H1 (cell line): ENCODE results near the gene RPLP2. TPM values are rescaled to one million over a fixed set of nuclear protein-coding genes. Genes with fewer than 3 reads are reported as not detected.

Experiments
- CTCF ChIA-PET: fragments of 300-600 bp; sonication (Branson Sonifier 250); formaldehyde crosslinking; loops from one replicate; lab custom pipeline; 2021; ENCODE audit not compliant: partially characterized antibody; lab: Charles Lee
- POLR2A ChIA-PET: fragments of 300-600 bp; sonication (Branson Sonifier 250); formaldehyde crosslinking; loops from one replicate; lab custom pipeline; 2021; ENCODE audit warnings: inconsistent platforms; ENCODE audit not compliant: partially characterized antibody; lab: Charles Lee
- DNase-seq, 2 experiments: peaks; one replicate each; pipeline versions ENCODE4 v3.0.0 to v3.0.0-alpha.2; 2010 to 2022; ENCODE audit warnings: low spot score in 2 of 2, low read depth in 1 of 2, mixed read lengths in 1 of 2
- FAIRE-seq: peaks from 2 replicates; lab custom pipeline; 2011; peaks lifted over from hg19 to GRCh38; lab: Jason Lieb, UNC
- H2AFZ ChIP-seq: 2 replicates; pipeline ENCODE4 v1.8.1; 2012; ENCODE audit warnings: low read length, inconsistent platforms
- H2AK5ac ChIP-seq: 2 replicates; pipeline ENCODE4 v1.6.1; 2013; ENCODE audit warnings: low read depth, low read length
- H2BK120ac ChIP-seq: replicated peaks from 2 replicates; pipeline ENCODE3; 2013; ENCODE audit warnings: low read depth, low read length, inconsistent platforms
- H2BK12ac ChIP-seq: 2 replicates; pipeline ENCODE4 v1.6.1; 2013; ENCODE audit warnings: low read depth, low read length
- H2BK15ac ChIP-seq: 2 replicates; pipeline ENCODE4 v1.6.1; 2013; ENCODE audit warnings: low read length
- H2BK20ac ChIP-seq: 2 replicates; pipeline ENCODE4 v1.6.1; 2013; ENCODE audit warnings: low read length
- H2BK5ac ChIP-seq: 2 replicates; pipeline ENCODE4 v1.6.1; 2013; ENCODE audit warnings: low read depth, low read length
- H3K14ac ChIP-seq: 2 replicates; pipeline ENCODE4 v1.6.1; 2013; ENCODE audit warnings: inconsistent platforms; ENCODE audit not compliant: insufficient read length
- H3K18ac ChIP-seq: 2 replicates; pipeline ENCODE4 v1.6.1; 2013; ENCODE audit warnings: low read length; ENCODE audit errors: extremely low read depth
- H3K23ac ChIP-seq: 2 replicates; pipeline ENCODE4 v1.6.1; 2013; ENCODE audit warnings: inconsistent platforms; ENCODE audit not compliant: insufficient read length
- H3K23me2 ChIP-seq: 2 replicates; pipeline ENCODE4 v1.6.1; 2013; ENCODE audit warnings: low read depth, low read length
- H3K27ac ChIP-seq: 2 replicates; pipeline ENCODE4 v1.6.1; 2011; ENCODE audit warnings: low read depth, low read length, inconsistent platforms
- H3K27me3 ChIP-seq, 4 experiments: replicated peaks in 1 of 4; 1 replicate in 1 of 4; 2 replicates in 3 of 4; pipeline versions ENCODE4 v1.6.1 to v1.8.1; 2011 to 2013; ENCODE audit warnings: low read length in 3 of 4, mild to moderate bottlenecking in 3 of 4, inconsistent platforms in 2 of 4, mixed read lengths in 2 of 4, moderate library complexity in 1 of 4; ENCODE audit not compliant: control insufficient read depth in 3 of 4, insufficient read depth in 3 of 4; ENCODE audit errors: extremely low read depth in 1 of 4
- H3K36me3 ChIP-seq, 4 experiments: 2 replicates each; pipeline versions ENCODE4 v1.6.1 to v1.8.1; 2011 to 2013; ENCODE audit warnings: mild to moderate bottlenecking in 4 of 4, low read length in 3 of 4, moderate library complexity in 2 of 4, control low read depth in 1 of 4, inconsistent platforms in 1 of 4; ENCODE audit not compliant: insufficient read depth in 4 of 4, control insufficient read depth in 2 of 4
- H3K4ac ChIP-seq: replicated peaks from 2 replicates; pipeline ENCODE3; 2013; ENCODE audit warnings: low read length, low read depth, mixed read lengths, inconsistent platforms; ENCODE audit not compliant: insufficient read length
- H3K4me1 ChIP-seq, 4 experiments: replicated peaks in 1 of 4; 1 replicate in 1 of 4; 2 replicates in 3 of 4; pipeline versions ENCODE4 v1.6.1 to v1.8.1; 2011 to 2013; ENCODE audit warnings: low read length in 3 of 4, inconsistent platforms in 2 of 4, mixed read lengths in 1 of 4; ENCODE audit not compliant: insufficient read depth in 4 of 4, control insufficient read depth in 3 of 4
- H3K4me2 ChIP-seq, 2 experiments: 2 replicates each; pipeline versions ENCODE4 v1.6.1 to v1.8.1; 2011 to 2013; ENCODE audit warnings: low read depth in 2 of 2, low read length in 2 of 2, control low read depth in 1 of 2, inconsistent platforms in 1 of 2, mild to moderate bottlenecking in 1 of 2; ENCODE audit not compliant: insufficient read depth in 1 of 2
- H3K4me3 ChIP-seq, 4 experiments: fragments of 200-600, 300-600 bp in 1 of 4; sonication (generic), shearing (Covaris generic), sonication (Bioruptor Twin) in 1 of 4; 2 replicates each; pipeline versions ENCODE4 v1.5.1 to v1.8.1; 2011 to 2016; ENCODE audit warnings: low read length in 4 of 4, low read depth in 3 of 4, control low read depth in 2 of 4, inconsistent platforms in 2 of 4, mild to moderate bottlenecking in 2 of 4, mixed read lengths in 1 of 4, moderate library complexity in 1 of 4; ENCODE audit not compliant: insufficient read depth in 2 of 4; ENCODE audit errors: extremely low read depth in 1 of 4
- H3K56ac ChIP-seq: replicated peaks from 2 replicates; pipeline ENCODE3; 2013; ENCODE audit warnings: low read depth, mild to moderate bottlenecking, mixed read lengths, low read length, inconsistent platforms; ENCODE audit not compliant: insufficient read length
- H3K79me1 ChIP-seq: 2 replicates; pipeline ENCODE4 v1.6.1; 2013; ENCODE audit warnings: low read depth, low read length, control low read depth
- H3K79me2 ChIP-seq, 2 experiments: 2 replicates each; pipeline versions ENCODE4 v1.6.1 to v1.8.1; 2012 to 2013; ENCODE audit warnings: low read length in 2 of 2, mild to moderate bottlenecking in 2 of 2, inconsistent platforms in 1 of 2; ENCODE audit not compliant: insufficient read depth in 2 of 2, control insufficient read depth in 1 of 2
- H3K9ac ChIP-seq, 4 experiments: replicated peaks in 1 of 4; 1 replicate in 1 of 4; 2 replicates in 3 of 4; pipeline versions ENCODE4 v1.6.1 to v1.8.1; 2011 to 2013; ENCODE audit warnings: low read depth in 3 of 4, low read length in 3 of 4, control low read depth in 2 of 4, mild to moderate bottlenecking in 2 of 4, moderate library complexity in 2 of 4, inconsistent platforms in 1 of 4; ENCODE audit errors: extremely low read depth in 1 of 4
- H3K9me3 ChIP-seq, 2 experiments: 2 replicates each; pipeline versions ENCODE4 v1.6.1 to v1.8.1; 2012 to 2013; ENCODE audit warnings: mild to moderate bottlenecking in 2 of 2, moderate library complexity in 2 of 2, control low read depth in 1 of 2, inconsistent platforms in 1 of 2, low read depth in 1 of 2, low read length in 1 of 2, mixed read lengths in 1 of 2; ENCODE audit not compliant: insufficient read depth in 2 of 2
- H4K20me1 ChIP-seq, 2 experiments: replicated peaks in 1 of 2; 2 replicates each; pipeline versions ENCODE3 to v1.8.1; 2011 to 2013; ENCODE audit warnings: inconsistent platforms in 2 of 2, low read length in 2 of 2, mild to moderate bottlenecking in 1 of 2; ENCODE audit not compliant: insufficient read depth in 2 of 2, control insufficient read depth in 1 of 2
- H4K5ac ChIP-seq: 2 replicates; pipeline ENCODE4 v1.6.1; 2013; ENCODE audit warnings: low read length, low read depth, mixed read lengths, inconsistent platforms; ENCODE audit not compliant: insufficient read length
- H4K8ac ChIP-seq: 2 replicates; pipeline ENCODE4 v1.8.0; 2013; ENCODE audit warnings: mild to moderate bottlenecking, moderate library complexity, low read length, inconsistent platforms; ENCODE audit not compliant: insufficient read depth; ENCODE audit errors: extremely low read depth
- H4K91ac ChIP-seq: replicated peaks from 2 replicates; pipeline ENCODE3; 2013; ENCODE audit warnings: low read length, mixed read lengths, inconsistent platforms; ENCODE audit not compliant: insufficient read length
- JUN ChIP-seq: IDR thresholded peaks from 2 replicates; pipeline ENCODE4 v1.6.1; 2011; ENCODE audit warnings: low read depth, mild to moderate bottlenecking, improper control_type of control experiment, low read length
- WGBS, 2 experiments: shearing (Covaris generic) in 1 of 2; methylation state at CpG; one replicate each; pipeline versions ENCODE4 v1.1.6 to v1.1.7; 2013 to 2015; ENCODE audit warnings: low lambda C conversion rate in 2 of 2, mixed read lengths in 2 of 2, inconsistent platforms in 1 of 2, low coverage in 1 of 2, missing lambda C conversion rate in 1 of 2; ENCODE audit not compliant: insufficient replicate concordance in 2 of 2, insufficient coverage in 1 of 2, insufficient read length in 1 of 2; ENCODE audit errors: extremely low coverage in 1 of 2, missing lambda C conversion rate in 1 of 2; 5-methylcytosine and 5-hydroxymethylcytosine counted together
- polyA plus RNA-seq, 7 experiments: library from polyadenylated mRNA; depleted of rRNA in 3 of 7; stranded (reverse) in 5 of 7; unstranded in 2 of 7; fragments of >200 nt in 5 of 7; fragments of 200-250 nt in 2 of 7; gene quantifications; 1 replicate in 5 of 7; 2 replicates in 1 of 7; 4 replicates in 1 of 7; pipeline versions ENCODE4 v1.2.1 to v1.2.3, GENCODE V29; 2011 to 2013; ENCODE audit warnings: missing spikeins in 2 of 7, mixed read lengths in 2 of 7
- total RNA-seq: library from RNA; stranded (reverse); fragmentation: NEBNext Ultra II Directional; extraction: Animal tissue kit (Norgen Biotek cat#: 25700); gene quantifications from 2 replicates; pipeline ENCODE4 v1.2.1, GENCODE V29; 2021

Gene RPLP2
- total and polyA plus RNA-seq, 2 of the 8 experiments (the other 6 are each of a cell fraction or from before 2014, with no cell fraction given): 1,789 to 2,106 TPM

DNA sequence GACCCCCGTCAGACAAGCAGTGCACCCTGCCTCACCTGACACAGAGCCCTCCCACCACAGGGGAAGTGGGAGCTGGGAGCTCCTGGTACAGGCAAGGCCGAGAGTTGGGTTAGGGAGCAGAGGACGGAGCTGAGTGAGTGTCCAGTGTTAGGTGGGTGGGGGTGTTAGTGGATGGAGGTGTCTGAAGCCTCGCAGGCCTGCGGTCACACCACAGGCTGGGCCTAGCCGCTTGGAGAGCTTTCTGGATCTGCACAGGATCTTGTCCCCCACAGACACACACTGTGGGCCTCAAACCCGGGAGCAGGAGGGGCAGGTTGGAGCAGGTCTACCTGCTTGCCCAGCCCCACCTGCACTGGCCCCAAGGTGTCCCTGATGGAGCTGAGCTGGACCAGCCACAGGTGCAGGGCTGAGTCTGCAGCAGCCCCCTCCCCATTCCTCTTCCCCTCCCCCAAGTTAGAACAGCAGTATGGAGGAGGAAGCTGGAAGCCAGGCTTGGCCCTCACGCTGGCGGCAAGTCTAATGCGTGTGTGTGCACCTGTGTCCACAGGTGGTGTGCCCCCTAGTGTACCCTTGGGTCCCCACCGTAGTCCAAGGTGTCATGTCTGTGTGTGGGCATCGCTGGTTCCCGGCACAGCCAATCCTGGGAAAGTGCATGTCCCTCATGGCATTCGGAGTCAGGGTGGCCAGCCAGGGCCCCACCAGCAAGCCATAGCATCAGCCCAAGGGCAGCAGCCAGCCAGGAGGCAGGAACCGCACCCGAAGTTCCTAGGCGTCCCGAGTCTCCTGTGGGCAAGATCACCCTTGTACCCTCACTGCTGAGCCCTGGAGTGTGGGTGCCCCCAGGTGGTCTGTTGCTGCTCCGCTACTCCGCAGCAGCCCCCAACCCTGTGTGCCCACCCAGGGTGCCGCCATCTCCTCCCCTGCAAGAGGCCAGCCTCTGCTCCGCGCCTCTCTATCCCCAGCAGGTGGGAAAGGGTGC is 30.5 kb upstream of the RPLP2 start:
- H2BK5ac ChIP-seq: no peak overlapping the region
- H3K4me1 ChIP-seq: peaks cover 3 to 29% (median 19%) of the 10 kb centered on the region in 4 experiments
- H3K4me2 ChIP-seq: no peak overlapping the region; a peak in 1 of 4 replicates
- no peak for TF ChIP-seq JUN
- DNase-seq (peak in 1 of 2 experiments; percentile 43), FAIRE-seq (no peak)
- no peak overlapping the region for H4K91ac ChIP-seq
- CTCF ChIA-PET: interaction anchor here (0.7 to 1.9 kb wide), 5 partner anchors 10 to 55 kb away, joined by 3 to 6 read pairs (median 3); no protein-coding TSS in a partner anchor
- no peak overlapping the region for H3K56ac ChIP-seq
- H3K4ac ChIP-seq: no peak overlapping the region
- H4K8ac ChIP-seq: peak overlapping the region; percentile 35; the same call in 1 of the 2 replicates
- H3K27me3 ChIP-seq: no peaks in the 10 kb centered on the region; a peak in 1 of 7 replicates
- H4K20me1 ChIP-seq: peaks cover 7 to 23% of the 10 kb centered on the region in 2 experiments
- H3K9ac ChIP-seq: no peak overlapping the region
- H3K18ac ChIP-seq: no peak overlapping the region
- H3K9me3 ChIP-seq: no peaks in the 10 kb centered on the region
- no peak overlapping the region for H3K4me3 ChIP-seq
- H2BK15ac ChIP-seq: no peak overlapping the region
- no peak overlapping the region for H2AFZ ChIP-seq
- H2BK20ac ChIP-seq: no peak overlapping the region
- H2BK12ac ChIP-seq: no peak overlapping the region
- no peak overlapping the region for H3K27ac ChIP-seq
- no peak overlapping the region for H3K14ac ChIP-seq
- WGBS, 2 experiments: 93% methylated on average over 19 of the region's 23 CpGs; no CpG with 5 or more reads in 1 of the 2 experiments
- peaks cover 0 to 3% (median under 1%) of the 10 kb centered on the region in 4 experiments; a peak in 2 of 8 replicates for H3K36me3 ChIP-seq
- H3K23ac ChIP-seq: no peak overlapping the region
- H2BK120ac ChIP-seq: no peak overlapping the region
- H3K23me2 ChIP-seq: peaks cover 13% of the 10 kb centered on the region; the same call in 1 of the 2 replicates
- POLR2A ChIA-PET: interaction anchor here (0.7 to 35.3 kb wide), 7 partner anchors 11 to 40 kb away, joined by 3 to 636 read pairs (median 11); partner anchors contain the start of genes CEND1, PIDD1, PNPLA2 and RPLP2
- H3K79me1 ChIP-seq: 0 out of 2 replicates have a peak, but pooled peaks cover 3% of the 10 kb centered on the region
- H2AK5ac ChIP-seq: no peak overlapping the region
- peaks cover 7 to 26% of the 10 kb centered on the region in 2 experiments; a peak in 3 of 4 replicates for H3K79me2 ChIP-seq
- no peak overlapping the region for H4K5ac ChIP-seq
